HCT116 (cell line): ENCODE data around the gene WWOX. TPM values are rescaled to one million over a fixed set of nuclear protein-coding genes. Genes with fewer than 3 reads are reported as not detected.

Experiments
- ATAC-seq: fragments of 200-7000 bp; cut with Tn5 transposase; 2 replicates; pipeline ENCODE4 v1.9.1; 2020; ENCODE audit warnings: mild to moderate bottlenecking, moderate library complexity
- BruUV-seq: library from RNA; stranded (reverse); fragments of 400-500 nt; replicated peaks from 2 replicates; lab custom pipeline; 2021; lab: Mats Ljungman, UMichigan
- CTCF ChIA-PET: fragments of 300-600 bp; sonication (Branson Sonifier 250); formaldehyde crosslinking; loops from one replicate; lab custom pipeline; 2021; ENCODE audit warnings: antibody characterized with exemption; lab: Charles Lee
- POLR2A ChIA-PET: fragments of 300-600, 350-600 bp; sonication (Branson Sonifier 250); formaldehyde crosslinking; loops from one replicate; lab custom pipeline; 2021; ENCODE audit warnings: antibody characterized with exemption; lab: Charles Lee
- RAD21 ChIA-PET, 2 experiments: fragments of 300-600 bp; sonication (Branson Sonifier 250); formaldehyde crosslinking; loops; one replicate each; lab custom pipeline; 2023; ENCODE audit warnings: low total read pairs in 2 of 2; ENCODE audit not compliant: uncharacterized antibody in 2 of 2, unreplicated experiment in 2 of 2, low non-redundant PET in 1 of 2; lab: Charles Lee
- DNase-seq: peaks from one replicate; pipeline ENCODE4 v3.0.0-alpha.2; 2010; ENCODE audit warnings: low read depth, low spot score
- H2AFZ ChIP-seq: fragments of 200-600 bp; shearing (Covaris generic), sonication (generic); 2 replicates; pipeline ENCODE4 v1.6.1; 2017; ENCODE audit warnings: low read depth, mixed run types, mixed read lengths, antibody characterized with exemption, low read length; ENCODE audit not compliant: poor library complexity, severe bottlenecking
- H3K27ac ChIP-seq: 2 replicates; pipeline ENCODE4 v1.5.1; 2012; ENCODE audit warnings: low read depth, low read length
- H3K27me3 ChIP-seq: fragments of 200-600 bp; sonication (generic); 2 replicates; pipeline ENCODE4 v1.6.1; 2016; ENCODE audit warnings: mixed run types, low read length, mixed read lengths; ENCODE audit not compliant: insufficient read depth
- H3K36me3 ChIP-seq, 2 experiments: fragments of 200-500 bp in 1 of 2; fragments of 200-600 bp in 1 of 2; sonication (Bioruptor generic) in 1 of 2; sonication (generic) in 1 of 2; 2 replicates each; pipeline versions ENCODE4 v1.5.1 to v1.6.1; 2014 to 2016; ENCODE audit warnings: low read length in 2 of 2, inconsistent platforms in 1 of 2, mixed read lengths in 1 of 2, mixed run types in 1 of 2; ENCODE audit not compliant: insufficient read depth in 2 of 2, control insufficient read depth in 1 of 2
- H3K4me1 ChIP-seq, 2 experiments: fragments of 200-600 bp in 1 of 2; sonication (generic) in 1 of 2; 2 replicates each; pipeline versions ENCODE4 v1.5.1 to v1.6.1; 2012 to 2017; ENCODE audit warnings: low read length in 2 of 2, inconsistent platforms in 1 of 2, mild to moderate bottlenecking in 1 of 2, mixed read lengths in 1 of 2, mixed run types in 1 of 2, moderate library complexity in 1 of 2; ENCODE audit not compliant: insufficient read depth in 2 of 2, control insufficient read depth in 1 of 2
- H3K4me2 ChIP-seq: fragments of 200-600 bp; sonication (generic); 2 replicates; pipeline ENCODE4 v1.6.1; 2017; ENCODE audit warnings: mixed run types, low read length, mixed read lengths
- H3K4me3 ChIP-seq, 2 experiments: fragments of 200-600 bp in 1 of 2; sonication (generic) in 1 of 2; replicated peaks in 1 of 2; 2 replicates each; pipeline ENCODE4 v1.5.1; 2011 to 2016; ENCODE audit warnings: low read length in 2 of 2, control low read depth in 1 of 2, low read depth in 1 of 2, mild to moderate bottlenecking in 1 of 2, mixed read lengths in 1 of 2, mixed run types in 1 of 2
- H3K79me2 ChIP-seq: fragments of 200-600 bp; sonication (generic); 2 replicates; pipeline ENCODE4 v1.6.1; 2017; ENCODE audit warnings: mild to moderate bottlenecking, mixed run types, low read length, moderate library complexity, mixed read lengths; ENCODE audit not compliant: insufficient read depth
- H3K9ac ChIP-seq: fragments of 200-600 bp; sonication (generic); 2 replicates; pipeline ENCODE4 v1.6.1; 2016; ENCODE audit warnings: low read length, mixed read lengths
- H3K9me2 ChIP-seq: fragments of 200-600 bp; sonication (generic), shearing (Covaris generic); 2 replicates; pipeline ENCODE4 v1.6.1; 2017; ENCODE audit warnings: mixed run types, mild to moderate bottlenecking, moderate library complexity; ENCODE audit not compliant: insufficient read depth
- H3K9me3 ChIP-seq, 2 experiments: fragments of 200-500 bp in 1 of 2; fragments of 200-600 bp in 1 of 2; sonication (Bioruptor generic) in 1 of 2; sonication (generic) in 1 of 2; 2 replicates each; pipeline ENCODE4 v1.6.1; 2014 to 2017; ENCODE audit warnings: low read length in 2 of 2, mixed read lengths in 2 of 2, inconsistent platforms in 1 of 2, low read depth in 1 of 2, mild to moderate bottlenecking in 1 of 2, mixed run types in 1 of 2, moderate library complexity in 1 of 2; ENCODE audit not compliant: control insufficient read depth in 1 of 2, insufficient read depth in 1 of 2
- H4K20me1 ChIP-seq: fragments of 200-600 bp; sonication (generic), shearing (Covaris generic); 2 replicates; pipeline ENCODE4 v1.6.1; 2017; ENCODE audit warnings: mixed run types, mild to moderate bottlenecking, moderate library complexity; ENCODE audit not compliant: insufficient read depth
- EGR1 ChIP-seq: IDR thresholded peaks from 2 replicates; pipeline ENCODE4 v1.6.1; 2012; ENCODE audit warnings: low read depth
- ELF1 ChIP-seq: IDR thresholded peaks from 2 replicates; pipeline ENCODE4 v1.6.1; 2012; ENCODE audit warnings: low read depth, borderline replicate concordance
- EZH2 ChIP-seq: fragments of 200-600 bp; sonication (generic); IDR thresholded peaks from 2 replicates; pipeline ENCODE4 v1.6.1; 2017; ENCODE audit warnings: antibody characterized with exemption, mixed run types
- FOSL1 ChIP-seq: IDR thresholded peaks from 2 replicates; pipeline ENCODE4 v1.6.1; 2012; ENCODE audit warnings: low read depth
- JUND ChIP-seq: IDR thresholded peaks from 2 replicates; pipeline ENCODE4 v1.6.1; 2012
- MAX ChIP-seq: IDR thresholded peaks from 2 replicates; pipeline ENCODE4 v1.6.1; 2012
- POLR2A ChIP-seq: IDR thresholded peaks from 2 replicates; pipeline ENCODE4 v1.7.0; 2011; ENCODE audit warnings: borderline replicate concordance; ENCODE audit not compliant: insufficient read depth, insufficient read length; ENCODE audit errors: extremely low read depth
- POLR2AphosphoS5 ChIP-seq: IDR thresholded peaks from 2 replicates; pipeline ENCODE4 v1.6.1; 2011; ENCODE audit warnings: mild to moderate bottlenecking, low read depth, low read length, moderate library complexity
- RAD21 ChIP-seq: IDR thresholded peaks from 2 replicates; pipeline ENCODE4 v1.6.1; 2012; ENCODE audit warnings: low read depth, mild to moderate bottlenecking
- REST ChIP-seq: IDR thresholded peaks from 2 replicates; pipeline ENCODE4 v1.6.1; 2012; ENCODE audit warnings: low read depth
- SIN3A ChIP-seq: IDR thresholded peaks from 2 replicates; pipeline ENCODE4 v1.6.1; 2012; ENCODE audit warnings: low read depth
- SP1 ChIP-seq: IDR thresholded peaks from 2 replicates; pipeline ENCODE4 v1.6.1; 2012; ENCODE audit warnings: low read depth
- TCF7L2 ChIP-seq: IDR thresholded peaks from 2 replicates; pipeline ENCODE4 v1.7.0; 2011; ENCODE audit warnings: borderline replicate concordance, inconsistent platforms; ENCODE audit not compliant: insufficient read depth, insufficient read length; ENCODE audit errors: extremely low read depth
- ZFX ChIP-seq: fragments of 450-650 bp; IDR thresholded peaks from 2 replicates; pipeline ENCODE4 v1.6.1; 2017
- intact Hi-C: fragments of 100-400 bp; cut with micrococcal nuclease; formaldehyde crosslinking; loops from 2 replicates; pipeline ENCODE4 v1.10.0; 2022
- total RNA-seq: library from RNA; stranded (reverse); gene quantifications from one replicate; pipeline ENCODE4 v1.2.1, GENCODE V29; 2021; ENCODE audit not compliant: unreplicated experiment
- TF ChIP-seq, protein P1 (sequence below): IDR thresholded peaks from 2 replicates; pipeline ENCODE4 v1.6.1; 2012

The WWOX gene
- total RNA-seq, 1 experiment from 2014 or later = 13.7 TPM

DNA sequence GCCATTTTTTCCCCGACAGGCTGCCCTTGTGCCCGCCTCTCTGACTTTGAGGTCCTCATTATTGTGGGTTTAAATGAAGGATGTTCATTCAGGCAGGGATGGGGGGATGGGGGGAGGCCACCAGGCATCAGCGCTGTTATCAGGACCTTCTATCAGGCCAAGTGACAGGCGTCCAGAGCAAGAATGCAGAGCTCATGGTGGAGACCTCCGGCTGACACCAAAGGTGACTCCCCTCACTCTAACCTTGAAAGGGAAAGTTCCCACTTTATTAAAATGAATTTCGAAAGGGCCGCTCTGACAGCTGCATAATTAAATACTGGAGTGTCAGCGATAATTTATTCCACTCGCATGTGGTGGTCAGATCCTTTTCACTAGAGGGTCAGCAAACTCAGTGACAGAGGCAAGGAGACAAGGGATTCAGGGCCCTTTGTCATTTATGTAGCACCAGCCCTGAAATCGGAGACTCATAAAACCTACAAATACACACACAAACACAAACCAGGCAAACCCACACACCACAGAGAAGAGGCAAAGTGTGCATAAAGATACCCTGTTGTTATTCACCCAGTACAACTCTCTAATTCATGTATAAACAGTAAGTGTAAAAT, 1065.0 kb downstream of the WWOX start:
- Histone ChIP-seq H3K9me2 (no peaks in the 10 kb centered on the region), H3K27me3 (no peaks in the 10 kb centered on the region), H3K79me2 (no peaks in the 10 kb centered on the region), H3K9me3 (peaks cover 3 to 4% of the 10 kb centered on the region in 2 experiments; a peak in 2 of 4 replicates), H3K9ac (no peak overlapping the region), H3K27ac (no peak overlapping the region), H3K4me3 (no peak overlapping the region), H3K36me3 (no peaks in the 10 kb centered on the region), H3K4me2 (no peak overlapping the region), H2AFZ (no peak overlapping the region), H3K4me1 (no peaks in the 10 kb centered on the region), H4K20me1 (no peaks in the 10 kb centered on the region)
- ATAC-seq (no peak), DNase-seq (no peak)
- POLR2A ChIA-PET = no interaction called here
- intact Hi-C loops = no loop called here
- CTCF ChIA-PET = no interaction called here
- RAD21 ChIA-PET = no interaction called here
- no peak for TF ChIP-seq ZFX
- TF ChIP-seq POLR2A = no peak
- no peak for TF ChIP-seq EZH2
- TF ChIP-seq SP1 = no peak
- TF ChIP-seq TCF7L2 = no peak
- TF ChIP-seq POLR2AphosphoS5 = no peak
- TF ChIP-seq SIN3A = no peak
- TF ChIP-seq JUND = no peak
- TF ChIP-seq ELF1 = no peak
- TF ChIP-seq EGR1 = no peak
- TF ChIP-seq MAX = no peak
- TF ChIP-seq, protein P1, sequence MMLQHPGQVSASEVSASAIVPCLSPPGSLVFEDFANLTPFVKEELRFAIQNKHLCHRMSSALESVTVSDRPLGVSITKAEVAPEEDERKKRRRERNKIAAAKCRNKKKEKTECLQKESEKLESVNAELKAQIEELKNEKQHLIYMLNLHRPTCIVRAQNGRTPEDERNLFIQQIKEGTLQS = no peak
- no TSS peak for BruUV-seq

DNA sequence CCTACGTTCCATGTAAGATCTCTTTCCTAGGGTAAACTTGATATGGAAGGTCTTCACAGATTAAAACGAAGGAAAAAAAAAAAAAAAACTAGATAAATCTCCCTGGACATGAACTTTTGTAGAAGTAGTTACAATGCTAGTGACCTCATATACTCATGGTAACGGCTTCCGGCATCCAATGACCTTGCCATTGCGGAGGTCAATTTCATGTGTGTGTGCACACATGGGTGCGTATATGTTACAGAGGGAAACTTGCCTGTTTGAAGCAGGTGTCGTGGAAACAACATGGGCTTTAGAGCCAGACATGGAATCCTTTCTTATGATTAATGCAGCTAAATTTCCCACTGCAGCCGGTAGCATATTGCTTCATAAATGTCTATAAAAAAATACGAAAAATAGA, 1065.6 kb downstream of the WWOX start:
- TF ChIP-seq ELF1 (no peak), POLR2AphosphoS5 (no peak), FOSL1 (no peak), RAD21 (no peak), ZFX (no peak), REST (no peak), EGR1 (no peak)
- TF ChIP-seq, protein P1 = no peak
- TF ChIP-seq, all 23 proteins: peak for 0
- Histone ChIP-seq H3K4me1 (no peaks in the 10 kb centered on the region), H3K9me3 (peaks cover 3 to 8% of the 10 kb centered on the region in 2 experiments; a peak in 2 of 4 replicates), H3K36me3 (no peaks in the 10 kb centered on the region), H3K9ac (no peak overlapping the region), H4K20me1 (no peaks in the 10 kb centered on the region), H3K4me3 (no peak overlapping the region), H3K79me2 (no peaks in the 10 kb centered on the region), H2AFZ (no peak overlapping the region), H3K9me2 (no peaks in the 10 kb centered on the region), H3K27me3 (no peaks in the 10 kb centered on the region), H3K4me2 (no peak overlapping the region), H3K27ac (no peak overlapping the region)
- CTCF ChIA-PET = no interaction called here
- RAD21 ChIA-PET = no interaction called here
- DNase-seq (no peak), ATAC-seq (no peak)
- intact Hi-C loops = no loop called here
- POLR2A ChIA-PET = no interaction called here
- no TSS peak for BruUV-seq
